HG02588 (cell line): Measurements from ENCODE around the gene BLNK.
"Not testable (repeated sequence)": the region's sequence is repeated elsewhere in the genome, so short reads cannot be mapped to it uniquely, and the experiment has no call there.

Source experiments
- ATAC-seq: cut with Tn5 transposase; IDR thresholded peaks from one replicate; pipeline ENCODE4 v1.9.1; 2021; ENCODE audit warnings: mild to moderate bottlenecking, moderate library complexity; ENCODE audit not compliant: unreplicated experiment

The BLNK gene

DNA sequence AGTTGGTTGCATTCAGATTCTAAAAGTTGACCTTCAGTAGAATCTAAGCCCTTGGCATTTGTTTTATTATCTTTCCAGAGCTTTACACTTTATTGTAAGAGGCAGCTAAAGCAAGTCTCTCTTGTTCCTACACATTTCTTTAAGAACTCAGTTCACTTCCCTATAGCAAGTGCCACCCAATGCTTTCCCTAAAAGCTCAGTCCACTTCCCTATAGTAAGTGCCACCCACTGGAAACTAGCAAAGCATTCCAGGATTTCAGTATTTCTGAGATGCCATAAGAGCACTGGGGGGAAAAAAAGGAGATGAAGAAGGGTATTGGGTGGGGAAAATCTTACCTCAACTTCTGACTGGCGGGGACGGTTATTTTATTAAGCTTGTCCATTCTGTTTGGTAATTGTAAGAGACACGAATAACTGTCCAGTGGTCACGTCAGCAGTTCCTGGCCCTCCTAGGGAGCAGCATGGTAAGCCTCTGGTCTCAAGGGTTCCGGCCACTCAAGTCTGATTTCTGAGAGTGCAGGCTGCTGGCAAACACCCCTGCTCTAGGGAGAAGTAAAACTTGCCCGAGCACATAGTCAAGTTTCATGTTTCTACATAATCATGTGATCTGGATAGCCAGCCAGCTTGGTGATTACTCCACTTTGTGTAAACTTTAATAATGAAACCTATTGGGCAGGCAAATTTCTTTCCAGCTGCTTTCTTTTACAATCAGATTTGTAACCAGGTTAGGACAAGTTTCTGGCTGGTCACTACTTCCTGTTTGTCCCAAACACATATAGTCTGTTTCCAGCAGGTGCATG, at the start of gene BLNK:
Gene BLNK (minus strand): TSS at position 554 of the 800 bp plus-strand sequence. CDS start 171 bp downstream, at position 383.
- peak; percentile 60 for ATAC-seq

DNA sequence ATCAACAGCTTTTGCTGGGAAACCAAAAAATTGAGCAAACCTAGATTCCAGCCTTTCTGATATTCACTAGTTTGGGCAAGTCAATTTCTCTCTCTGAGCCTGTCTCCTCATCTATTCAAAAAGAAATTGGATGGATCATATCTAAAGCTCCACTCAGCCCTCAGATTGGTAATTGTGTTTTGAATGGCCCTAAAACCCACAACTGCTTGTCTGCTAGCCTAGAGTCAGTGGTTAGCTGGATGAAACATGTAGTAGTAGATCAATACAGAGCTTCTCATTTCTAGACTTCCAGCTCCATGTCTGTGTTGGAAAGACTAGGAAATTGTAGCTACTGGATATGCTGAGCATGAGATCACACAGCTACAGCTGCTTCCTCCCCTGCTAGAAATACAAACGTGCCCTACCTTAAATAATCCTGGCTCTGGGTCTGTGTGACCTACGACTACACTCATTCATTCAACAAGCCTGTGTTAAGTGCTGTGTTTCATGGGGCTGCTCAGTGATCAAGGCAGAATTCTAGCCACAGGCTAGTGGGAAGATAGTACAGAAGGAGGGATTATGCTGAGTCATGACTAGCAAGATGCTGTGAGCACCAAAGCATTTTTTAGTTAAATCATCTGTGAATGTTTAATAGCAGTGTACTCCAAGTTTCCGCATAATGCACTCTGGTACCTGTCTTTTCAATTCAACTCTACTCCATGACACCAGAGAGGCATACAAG, 48.5 kb upstream of the BLNK start:
- ATAC-seq: no peak

DNA sequence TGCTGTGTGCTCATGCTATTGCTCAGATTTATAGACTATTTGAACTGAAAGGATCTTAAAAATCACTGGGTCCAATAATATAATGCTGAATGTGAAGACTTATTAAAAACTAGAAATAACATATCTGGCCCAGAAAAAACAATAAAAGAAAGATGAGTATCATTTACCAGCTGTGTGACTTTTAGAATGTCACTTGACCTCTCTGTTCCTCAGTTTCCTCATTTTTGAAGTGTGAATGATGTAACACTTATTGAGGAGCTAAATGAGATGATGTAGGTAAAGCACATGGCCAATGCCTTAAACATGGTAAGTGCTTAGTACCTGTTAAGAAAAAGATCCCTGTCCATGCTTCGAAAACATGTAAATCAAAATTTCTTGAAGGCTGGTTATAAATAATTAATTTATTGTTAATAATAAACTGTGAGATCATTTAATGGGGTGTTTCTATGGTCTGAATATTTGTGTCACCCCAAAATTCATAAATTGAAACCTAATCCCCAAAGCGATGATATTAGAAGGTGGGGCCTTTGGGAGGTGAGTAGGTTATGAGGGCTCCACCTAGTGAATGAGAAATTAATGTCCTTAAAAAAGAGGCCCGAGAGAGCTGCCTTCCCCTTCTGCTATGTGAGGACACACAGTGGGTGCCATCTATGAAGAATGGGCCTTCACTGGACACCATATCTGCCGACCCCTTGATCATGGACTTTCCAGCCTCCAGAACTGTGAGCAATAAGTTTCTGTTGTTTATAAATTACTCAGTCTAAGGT, 45.9 kb upstream of the BLNK start:
- no peak for ATAC-seq

DNA sequence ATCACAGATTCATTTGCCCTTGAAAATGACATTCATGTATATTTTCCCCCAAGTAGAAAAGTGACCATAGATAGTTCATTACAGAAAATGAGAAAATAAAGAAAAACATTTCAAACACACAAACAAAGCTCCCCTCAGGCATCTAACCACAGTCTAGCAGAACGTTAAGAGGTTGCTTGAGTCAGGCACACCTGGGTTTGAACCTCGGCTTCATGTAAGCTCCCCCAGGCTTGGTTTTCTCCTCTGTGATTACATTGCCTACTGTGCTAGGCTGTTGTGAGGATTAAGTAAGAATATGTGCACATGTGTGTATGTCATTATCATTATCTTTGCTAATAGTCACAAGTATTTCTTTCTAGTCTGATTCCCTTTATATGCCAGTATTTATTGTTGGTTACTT, 42.0 kb upstream of the BLNK start:
- ATAC-seq: no peak

DNA sequence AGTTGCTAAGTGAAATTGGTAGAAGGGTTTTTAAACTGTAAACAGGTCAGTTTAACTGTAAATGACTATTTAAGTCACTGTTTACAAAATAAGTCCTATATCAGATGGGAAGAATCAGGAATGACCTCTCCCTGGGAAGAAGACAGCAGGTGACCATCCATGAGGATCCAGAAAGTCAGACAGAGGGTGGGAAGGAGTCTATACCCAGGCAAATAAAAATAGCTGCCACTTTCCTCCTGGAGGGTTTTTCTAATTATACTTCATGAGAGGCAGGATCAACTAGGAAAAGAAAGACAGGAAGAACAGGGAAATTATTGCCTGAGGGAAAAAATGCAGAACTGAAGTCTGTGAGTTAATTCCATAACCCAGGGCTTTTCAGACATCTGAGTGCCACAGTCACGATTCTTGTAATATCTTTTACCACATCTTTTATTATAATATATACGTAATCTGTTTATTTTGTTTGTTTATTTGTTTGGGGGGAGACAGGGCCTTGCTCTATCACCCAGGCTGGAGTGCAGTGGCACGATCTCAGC, 39.9 kb upstream of the BLNK start:
- no peak for ATAC-seq

DNA sequence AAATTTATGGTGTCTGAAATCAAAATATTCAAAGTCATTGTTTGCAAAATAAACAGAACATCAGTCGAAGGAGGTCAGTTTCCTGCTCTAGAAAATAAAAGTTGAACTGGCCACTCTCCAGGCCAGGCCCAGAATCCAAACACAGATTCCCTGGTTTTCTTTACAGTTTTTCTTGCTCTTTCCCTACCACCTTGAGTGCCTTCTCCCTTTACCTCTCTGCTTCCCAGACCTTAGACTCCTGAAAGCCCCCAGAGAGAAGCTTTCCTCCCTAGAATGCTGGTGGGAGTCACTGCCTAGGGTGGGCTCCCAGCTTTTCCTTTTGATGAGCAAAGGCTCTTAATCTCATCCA, 38.9 kb upstream of the BLNK start:
- no peak for ATAC-seq

DNA sequence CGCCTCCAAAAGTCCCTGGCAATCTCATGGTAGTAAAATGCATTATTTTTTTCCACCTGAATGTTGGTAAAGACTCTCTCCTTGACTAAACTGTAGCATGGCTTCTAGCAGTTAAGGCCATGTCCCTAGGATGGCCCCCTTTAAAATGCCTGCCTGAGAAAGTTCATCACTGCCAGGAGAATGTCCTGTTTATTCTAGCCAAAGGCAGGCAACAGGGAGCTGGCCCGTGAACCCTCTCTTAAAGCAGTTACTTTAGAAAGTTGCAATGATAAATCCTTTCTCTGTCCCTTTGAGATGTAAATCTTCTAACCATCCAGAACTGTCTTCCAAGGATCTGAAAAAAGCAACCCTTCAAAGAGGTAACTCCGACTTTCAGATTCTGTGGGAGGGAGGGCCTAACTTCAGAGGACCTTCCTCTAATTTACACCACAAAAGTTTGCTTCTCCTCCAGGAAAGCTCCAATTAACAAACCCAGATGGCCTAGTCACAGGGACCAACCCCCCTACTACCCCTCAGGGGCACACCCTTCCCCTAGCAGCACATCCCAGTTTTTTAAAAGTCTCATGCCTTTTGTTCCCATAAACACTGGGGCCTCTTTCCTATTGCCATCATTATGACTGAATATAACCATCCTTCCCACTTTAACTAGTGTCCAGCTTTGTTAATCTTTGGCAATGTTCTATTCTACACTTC, 38.4 kb upstream of the BLNK start:
- no peak for ATAC-seq

DNA sequence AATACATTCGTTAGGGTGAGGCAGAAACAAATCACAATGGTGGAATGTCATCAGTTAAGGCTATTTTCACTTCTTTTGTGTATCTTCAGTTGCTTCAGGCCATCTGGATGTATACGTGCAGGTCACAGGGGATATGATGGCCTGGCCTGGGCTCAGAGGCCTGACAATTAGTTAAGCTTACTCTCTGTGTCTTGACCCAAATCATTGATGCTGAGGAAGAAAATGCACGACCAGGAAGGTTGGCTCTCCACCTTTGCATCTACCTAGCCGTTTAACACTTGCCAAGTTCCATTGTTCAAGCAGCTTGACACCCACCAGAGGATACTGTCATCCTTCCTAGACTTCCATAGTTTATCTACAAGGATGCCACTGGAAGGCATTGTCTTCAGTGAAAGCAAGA, 37.5 kb upstream of the BLNK start:
- not testable (repeated sequence) for ATAC-seq

DNA sequence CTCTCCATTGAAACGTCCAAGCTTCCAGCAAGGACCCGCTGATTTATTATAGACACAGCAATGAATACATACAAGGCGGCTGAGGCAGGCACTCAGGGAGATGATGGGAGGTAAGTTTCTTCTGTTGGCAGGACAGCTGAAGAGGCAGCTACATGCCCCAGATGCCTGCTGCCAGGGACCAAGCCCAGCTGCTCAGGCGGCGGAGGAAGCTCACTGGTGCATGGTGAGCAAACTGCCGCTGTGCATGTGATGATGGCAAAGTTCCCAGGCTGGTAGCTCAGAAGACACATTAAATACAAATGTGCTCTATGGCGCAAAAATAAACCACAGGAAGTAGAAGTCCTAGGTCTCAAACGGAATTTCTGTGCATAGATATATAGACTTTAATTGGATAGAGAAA, 35.1 kb upstream of the BLNK start:
- ATAC-seq: no peak

DNA sequence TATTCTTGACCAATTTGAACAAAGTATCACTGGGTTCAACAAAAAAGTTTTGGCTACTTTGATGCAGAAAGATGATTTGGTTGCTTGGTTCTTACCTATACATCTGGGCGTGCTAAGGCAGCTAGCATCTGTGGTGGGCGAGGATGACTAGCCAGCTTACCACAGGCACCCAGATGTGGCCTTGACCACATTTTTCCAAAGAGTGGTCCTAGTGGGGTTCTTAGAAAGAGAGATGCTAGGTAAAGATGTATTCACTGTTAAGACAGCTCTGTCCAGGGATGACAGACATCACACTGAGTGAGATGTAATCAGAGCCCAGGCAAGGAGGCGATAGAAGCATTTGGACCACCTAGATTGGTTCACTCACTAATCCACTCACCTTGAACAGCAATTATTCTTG, 33.6 kb upstream of the BLNK start:
- ATAC-seq: no peak

DNA sequence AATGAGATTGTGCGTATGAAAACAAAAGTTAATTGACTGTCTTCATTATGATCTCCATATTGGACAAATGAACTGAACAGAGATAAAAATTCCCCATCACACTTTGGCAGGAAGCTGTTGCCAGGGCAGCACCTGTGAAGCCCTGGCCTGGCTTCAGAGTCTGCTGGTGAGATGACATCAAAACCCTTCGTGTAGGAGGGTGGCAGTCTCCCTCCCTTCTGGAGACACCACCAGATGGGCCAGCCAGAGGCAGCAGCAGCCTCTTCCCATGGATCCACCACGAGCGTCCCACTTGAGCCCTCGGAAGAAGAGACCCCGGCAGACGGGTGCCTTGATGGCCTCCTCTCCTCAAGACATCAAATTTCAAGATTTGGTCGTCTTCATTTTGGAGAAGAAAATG, 32.9 kb upstream of the BLNK start, which contains the start of gene DNTT:
Gene DNTT (plus strand): TSS at position 205 of the 400 bp plus-strand sequence. CDS start 64 bp downstream, at position 269.
- no peak for ATAC-seq

DNA sequence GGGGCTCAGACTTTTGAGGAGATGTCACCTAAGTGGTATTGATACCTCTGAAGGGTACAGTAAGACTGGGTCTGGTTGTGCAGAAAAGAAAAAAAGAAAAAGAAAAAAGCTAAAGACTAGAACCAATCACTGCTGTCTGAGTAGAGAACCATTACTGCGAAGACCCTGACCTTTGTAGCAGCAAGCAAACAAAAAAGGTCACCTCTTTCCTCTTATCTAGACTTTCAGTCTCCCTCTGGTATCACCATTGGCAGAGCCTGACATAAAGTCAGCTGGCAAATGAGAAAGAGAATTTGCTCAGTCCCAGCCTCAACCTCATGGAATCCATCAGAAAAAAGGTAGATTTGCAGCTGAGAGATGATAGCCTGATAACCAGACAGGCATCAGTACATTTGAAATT, 30.2 kb upstream of the BLNK start:
- no peak for ATAC-seq

DNA sequence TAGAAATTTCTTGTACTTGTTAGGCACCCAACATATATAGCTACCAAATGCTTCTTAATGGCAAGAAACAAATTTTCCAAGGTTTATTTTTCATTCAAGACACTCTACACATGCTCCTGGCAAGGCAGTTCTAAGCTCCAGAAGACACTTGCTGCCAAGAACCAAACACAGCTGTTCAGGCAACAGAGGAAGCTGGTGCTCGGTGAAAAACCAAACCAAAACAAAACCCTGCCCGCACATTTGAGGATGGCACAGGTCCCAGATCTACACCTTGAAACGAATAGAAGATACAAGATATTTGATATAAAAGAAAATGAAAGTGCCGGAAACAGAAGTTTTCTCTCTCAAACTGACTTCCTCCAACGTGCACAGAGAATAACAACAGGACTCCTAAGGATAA, 28.0 kb upstream of the BLNK start:
- ATAC-seq: no peak

DNA sequence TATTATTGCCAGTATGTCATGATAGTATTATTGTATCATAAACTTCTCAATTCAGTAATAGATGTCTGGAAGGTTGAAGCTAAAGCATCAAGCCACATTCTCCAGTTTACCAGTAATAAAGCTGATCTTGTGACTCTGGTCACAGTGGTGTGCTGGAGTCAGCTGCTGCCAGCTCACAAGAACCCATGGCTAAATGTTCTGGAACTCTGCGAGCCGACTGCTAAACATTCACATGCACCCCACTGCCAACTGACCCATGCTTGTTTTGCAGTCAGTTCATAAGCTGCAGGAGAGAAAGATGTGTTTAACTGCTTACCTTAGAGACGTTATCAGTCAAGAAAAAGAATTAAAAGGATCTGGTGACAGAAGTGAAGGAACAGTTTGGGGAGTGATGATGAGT, 27.0 kb upstream of the BLNK start:
- ATAC-seq: no peak

DNA sequence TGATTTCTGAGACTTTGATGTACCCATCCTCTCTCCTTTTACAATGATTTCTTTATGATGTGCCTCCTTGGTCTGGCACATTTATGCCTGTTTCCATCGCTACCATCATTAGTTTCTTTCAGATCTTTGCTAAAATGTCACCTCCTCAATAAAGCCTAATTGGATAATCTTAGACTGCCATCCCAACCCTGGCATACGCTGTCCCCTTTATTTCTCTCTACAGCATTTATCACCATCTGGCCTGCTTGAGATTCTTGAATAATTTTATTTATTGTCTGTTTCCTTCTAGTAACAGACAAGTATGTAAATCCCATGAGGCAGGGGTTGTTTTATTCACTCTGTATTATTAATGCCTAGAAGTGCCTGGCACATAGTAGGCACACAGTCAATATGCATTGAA, 26.1 kb upstream of the BLNK start:
- ATAC-seq: no peak

DNA sequence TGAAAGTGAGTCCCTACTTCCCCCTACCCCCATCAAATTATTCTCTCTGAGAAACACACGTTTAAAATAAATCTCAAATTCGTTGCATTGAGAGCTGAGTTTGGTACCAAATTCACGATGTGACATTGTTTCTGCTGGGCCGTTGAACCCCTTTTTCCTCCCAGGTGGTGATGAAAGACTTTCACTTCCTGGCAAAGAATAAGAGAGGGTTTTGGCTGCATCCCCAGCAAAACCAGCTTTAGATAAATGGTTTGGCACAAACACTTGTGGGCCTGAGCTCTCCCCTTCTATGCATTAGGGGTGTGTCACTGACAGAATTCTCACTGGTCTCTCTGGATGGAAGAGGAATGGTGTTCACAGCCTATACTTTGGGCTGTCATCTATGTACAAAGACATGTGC, 24.1 kb upstream of the BLNK start:
- no peak for ATAC-seq

DNA sequence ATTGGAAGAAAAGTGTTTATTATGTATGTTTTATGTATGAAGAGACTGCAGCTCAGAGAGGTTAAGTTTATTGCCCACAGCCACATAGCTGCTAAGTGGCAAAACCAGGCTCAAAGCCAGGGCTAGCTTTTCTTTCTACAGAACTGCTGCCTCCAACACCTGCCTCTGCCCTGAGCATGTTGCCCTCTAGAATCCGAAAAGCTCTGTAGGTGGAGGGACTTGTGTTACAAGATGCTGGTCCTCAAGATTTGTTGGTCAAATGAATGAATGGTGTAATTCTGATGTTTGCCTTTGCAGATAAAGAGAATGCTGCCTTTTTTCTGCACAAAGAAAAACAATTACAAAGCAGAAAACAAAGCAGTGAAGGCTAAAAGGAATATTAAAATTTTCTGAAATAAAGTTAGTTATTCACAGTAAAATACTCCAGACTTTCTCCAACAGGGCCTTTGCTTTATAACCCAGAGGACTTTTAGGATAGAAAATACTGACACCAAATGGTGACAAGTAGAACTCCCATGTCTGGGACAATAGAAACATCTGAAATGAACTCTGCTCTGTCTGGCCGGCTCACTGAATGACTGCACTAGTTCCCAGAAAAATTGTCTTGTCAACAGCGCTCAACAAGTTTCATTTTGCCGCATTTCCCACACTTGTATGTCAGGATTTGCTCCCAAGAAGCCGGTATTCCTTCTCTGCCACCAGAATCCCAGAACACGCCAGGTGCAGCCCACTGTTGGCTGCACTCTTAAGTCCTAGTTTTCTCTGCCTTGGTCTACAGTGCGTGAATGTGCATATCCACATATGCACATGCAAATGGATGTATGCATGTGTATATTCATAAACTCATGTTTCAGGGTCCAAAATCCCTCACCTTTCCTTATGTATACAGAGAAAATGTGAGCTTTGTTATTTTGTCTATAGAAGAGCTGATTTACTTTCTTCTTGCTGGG, 21.9 kb upstream of the BLNK start:
- ATAC-seq: peak; percentile 40

DNA sequence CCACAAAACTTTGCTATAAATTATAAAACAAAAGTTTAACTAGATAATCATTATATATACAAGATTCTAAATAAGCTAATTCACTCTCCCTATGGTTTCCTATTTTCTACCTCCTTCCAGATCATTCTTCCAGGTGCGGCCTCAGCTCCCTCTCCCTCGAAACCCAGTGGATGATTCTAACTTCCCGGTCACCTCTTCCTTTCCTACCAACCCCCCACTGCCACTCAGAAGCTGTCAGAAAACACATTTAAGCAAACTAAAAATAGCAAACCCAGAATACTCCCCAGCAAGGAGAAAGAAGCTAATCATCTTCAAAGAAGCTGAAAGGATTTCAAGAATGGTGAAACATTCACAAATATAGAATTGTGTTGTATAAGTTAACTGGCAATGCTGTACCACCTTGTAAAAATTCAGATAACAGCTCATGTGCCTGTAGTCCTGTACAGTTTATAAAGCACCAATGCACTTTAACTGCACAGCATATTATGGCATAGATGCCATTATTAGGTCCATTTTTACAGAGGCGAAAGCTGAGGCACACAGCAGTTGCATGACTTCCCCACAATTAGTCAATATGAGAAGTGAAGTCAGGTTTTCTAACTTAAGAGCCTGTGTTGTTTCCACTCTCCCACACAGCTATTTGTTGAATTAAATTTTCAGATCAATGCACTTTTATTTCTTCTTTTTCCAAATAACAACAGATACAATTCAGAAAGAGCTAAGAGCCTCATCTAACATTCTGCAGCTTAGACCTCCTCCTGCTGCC, 19.2 kb upstream of the BLNK start:
- ATAC-seq: no peak
